Central memory CD4-positive, alpha-beta T cell (primary cell): ENCODE measurements around the gene IBA57.

Experiments used
- DNase-seq: peaks from one replicate; pipeline ENCODE4 v3.0.0; 2022

Gene IBA57

GRCh38 chr1:228145463-228146416 is 19.9 kb upstream of the IBA57 start:
- DNase-seq: no peak

GRCh38 chr1:228146417-228147150 is 19.0 kb upstream of the IBA57 start:
- DNase-seq: no peak

- DNase-seq: no peak
These were observed 18.4 kb upstream of the IBA57 start for GRCh38 chr1:228147151-228147693.

- DNase-seq: no peak
These were observed 17.8 kb upstream of the IBA57 start for GRCh38 chr1:228147768-228148167.

GRCh38 chr1:228148196-228148861 is 17.3 kb upstream of the IBA57 start:
- DNase-seq: no peak

GRCh38 chr1:228148935-228149405 is 16.6 kb upstream of the IBA57 start:
- no peak for DNase-seq

- DNase-seq: no peak
These were observed 16.0 kb upstream of the IBA57 start, which contains the start of gene GJC2 for GRCh38 chr1:228149406-228150119. TSS of gene GJC2 (plus strand) at chr1:228149930. CDS start at chr1:228157759, 7,829 bp downstream.

- no peak for DNase-seq
These were observed 15.5 kb upstream of the IBA57 start for GRCh38 chr1:228150120-228150460.

- DNase-seq: no peak
These were observed 15.0 kb upstream of the IBA57 start for GRCh38 chr1:228150461-228151179.

- DNase-seq: no peak
These were observed 14.3 kb upstream of the IBA57 start for GRCh38 chr1:228151180-228151925.

GRCh38 chr1:228152097-228152917 is 13.3 kb upstream of the IBA57 start:
- DNase-seq: no peak

- DNase-seq: no peak
These were observed 12.7 kb upstream of the IBA57 start for GRCh38 chr1:228152918-228153258.

GRCh38 chr1:228154021-228154669 is 11.5 kb upstream of the IBA57 start:
- DNase-seq: no peak

- DNase-seq: no peak
These were observed 10.7 kb upstream of the IBA57 start for GRCh38 chr1:228154670-228155571.

GRCh38 chr1:228155596-228156514 is 9.7 kb upstream of the IBA57 start:
- no peak for DNase-seq

GRCh38 chr1:228156515-228156881 is 9.1 kb upstream of the IBA57 start:
- DNase-seq: no peak
